Liver (tissue), 9 donors: ENCODE data around the gene DNMBP. TPM values are rescaled to one million over a fixed set of nuclear protein-coding genes. Genes with fewer than 3 reads are reported as not detected.
A peak's percentile ranks its signal among the peaks of the same experiment; 100 is the strongest.

Experiments
- DNase-seq: peaks from one replicate; pipeline ENCODE4 v3.0.0-alpha.2; 2017; ENCODE audit warnings: low spot score
- H3K27ac ChIP-seq, 2 donors: one replicate each; pipeline ENCODE4 v1.7.0; 2013; ENCODE audit warnings: inconsistent platforms in 2 of 2, low read length in 2 of 2, control low read depth in 1 of 2, low read depth in 1 of 2, mild to moderate bottlenecking in 1 of 2
- H3K27me3 ChIP-seq, 4 donors: one replicate each; pipeline versions ENCODE4 v1.6.1 to v1.7.0; 2013; ENCODE audit warnings: low read length in 3 of 4, inconsistent platforms in 1 of 4, mild to moderate bottlenecking in 1 of 4, moderate library complexity in 1 of 4; ENCODE audit not compliant: control insufficient read depth in 4 of 4, insufficient read depth in 4 of 4
- H3K36me3 ChIP-seq, 4 donors: one replicate each; pipeline versions ENCODE4 v1.6.1 to v1.7.0; 2013; ENCODE audit warnings: low read length in 3 of 4, mild to moderate bottlenecking in 3 of 4, low read depth in 1 of 4, moderate library complexity in 1 of 4; ENCODE audit not compliant: control insufficient read depth in 4 of 4, insufficient read depth in 3 of 4
- H3K4me1 ChIP-seq, 4 donors: one replicate each; pipeline versions ENCODE4 v1.6.1 to v1.7.0; 2013; ENCODE audit warnings: low read length in 3 of 4, mild to moderate bottlenecking in 3 of 4, moderate library complexity in 1 of 4; ENCODE audit not compliant: control insufficient read depth in 4 of 4, insufficient read depth in 4 of 4
- H3K4me3 ChIP-seq, 3 donors: one replicate each; pipeline versions ENCODE4 v1.6.1 to v1.7.0; 2013; ENCODE audit warnings: low read length in 3 of 3, control low read depth in 1 of 3, low read depth in 1 of 3, mild to moderate bottlenecking in 1 of 3
- H3K9ac ChIP-seq, 2 donors: one replicate each; pipeline ENCODE4 v1.7.0; 2013; ENCODE audit warnings: low read length in 2 of 2, mild to moderate bottlenecking in 2 of 2, moderate library complexity in 2 of 2, control low read depth in 1 of 2, low read depth in 1 of 2
- H3K9me3 ChIP-seq, 4 donors: one replicate each; pipeline versions ENCODE4 v1.6.1 to v1.7.0; 2013; ENCODE audit warnings: low read length in 3 of 4; ENCODE audit not compliant: control insufficient read depth in 4 of 4
- CTCF ChIP-seq: fragments of 150-350 bp; IDR thresholded peaks from 2 replicates; pipeline ENCODE4 v1.5.1; 2017; ENCODE audit warnings: improper control_type of control experiment, low read depth, low read length; ENCODE audit not compliant: missing input control
- FOXA2 ChIP-seq: IDR thresholded peaks from 2 replicates; pipeline ENCODE4 v1.6.1; 2016; ENCODE audit warnings: antibody characterized with exemption
- MAX ChIP-seq: IDR thresholded peaks from 2 replicates; pipeline ENCODE4 v1.6.1; 2016; ENCODE audit warnings: antibody characterized with exemption
- NR2F2 ChIP-seq: IDR thresholded peaks from 2 replicates; pipeline ENCODE4 v1.6.1; 2016; ENCODE audit warnings: antibody characterized with exemption
- TAF1 ChIP-seq: conservative IDR thresholded peaks from 2 replicates; pipeline ENCODE4 v1.6.1; 2016; ENCODE audit warnings: antibody characterized with exemption, mild to moderate bottlenecking
- WGBS: extraction: QIAGEN DNeasy Blood & Tissue Kit; methylation state at CpG from one replicate; pipeline ENCODE4 v1.1.7; 2013; 5-methylcytosine and 5-hydroxymethylcytosine counted together
- polyA plus RNA-seq, 2 donors: library from polyadenylated mRNA; stranded (reverse) in 1 of 2; unstranded in 1 of 2; fragments of 200-250 nt in 1 of 2; fragments of >200 nt in 1 of 2; fragmentation: Nextera tagmentation in 1 of 2; extraction: Ambion mirVana in 1 of 2; gene quantifications; one replicate each; pipeline versions ENCODE4 v1.2.1 to v1.2.3, GENCODE V29; 2013 to 2015
- total RNA-seq, 2 donors: library from RNA; depleted of rRNA; stranded (reverse); fragments of >200 nt; gene quantifications; one replicate each; pipeline ENCODE4 v1.2.3, GENCODE V29; 2014
- TF ChIP-seq, protein P1 (sequence below): IDR thresholded peaks from 2 replicates; pipeline ENCODE4 v1.6.1; 2016; ENCODE audit warnings: antibody characterized with exemption, mild to moderate bottlenecking
- TF ChIP-seq, protein P2 (sequence below): IDR thresholded peaks from 2 replicates; pipeline ENCODE4 v1.6.1; 2016; ENCODE audit warnings: antibody characterized with exemption
- TF ChIP-seq, protein P3 (sequence below): IDR thresholded peaks from 2 replicates; pipeline ENCODE4 v1.6.1; 2016; ENCODE audit warnings: antibody characterized with exemption
- donor health status: healthy.
- donor health status: healthy.
- donor health status: healthy.
- donor health status: healthy.
- donor health status: healthy.

DNMBP gene
- total and polyA plus RNA-seq, 4 donors, result 3.8 to 12.6 (median 5.3) TPM

- Histone ChIP-seq H3K36me3 (peaks cover 11 to 50% (median 26%) of the 10 kb centered on the region in 4 donors), H3K4me3 (no peak overlapping the region), H3K27ac (peak overlapping the region in 1 of 2 donors; percentile 33), H3K9me3 (no peaks in the 10 kb centered on the region), H3K4me1 (peaks cover 0 to 9% (median 0%) of the 10 kb centered on the region in 4 donors), H3K27me3 (no peaks in the 10 kb centered on the region), H3K9ac (no peak overlapping the region)
- no peak for DNase-seq
- WGBS, result 71% methylated on average over 3 of the region's 3 CpGs
- no peak for TF ChIP-seq CTCF
- no peak for TF ChIP-seq NR2F2
- no peak for TF ChIP-seq TAF1
- no peak for TF ChIP-seq MAX
Measured at GRCh38 chr10:100043796-100044195, 34.0 kb upstream of the DNMBP start.

DNA sequence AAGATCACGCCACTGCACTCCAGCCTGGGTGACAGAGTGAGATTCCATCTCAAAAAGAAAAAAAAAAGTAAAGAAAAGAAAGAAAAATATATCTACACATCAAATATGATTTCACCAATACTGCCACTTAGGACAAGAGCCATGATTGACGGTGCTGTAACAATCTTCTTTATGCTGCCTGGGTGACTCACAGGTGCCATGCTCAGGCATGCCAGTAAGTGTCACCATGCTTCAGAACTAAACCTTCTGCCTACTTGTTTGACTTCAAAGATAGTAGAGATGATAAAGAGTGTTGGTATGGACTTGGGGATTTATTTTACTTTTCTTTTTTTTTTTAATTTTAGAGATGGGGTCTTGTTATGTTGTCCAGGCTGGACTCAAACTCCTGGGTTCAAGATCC, 33.6 kb upstream of the DNMBP start:
- peaks cover 0 to 12% (median 0%) of the 10 kb centered on the region in 4 donors for H3K4me1 ChIP-seq
- H3K9me3 ChIP-seq, result no peaks in the 10 kb centered on the region
- WGBS, result 88% methylated on average over 2 of the region's 2 CpGs
- TF ChIP-seq, protein P1, sequence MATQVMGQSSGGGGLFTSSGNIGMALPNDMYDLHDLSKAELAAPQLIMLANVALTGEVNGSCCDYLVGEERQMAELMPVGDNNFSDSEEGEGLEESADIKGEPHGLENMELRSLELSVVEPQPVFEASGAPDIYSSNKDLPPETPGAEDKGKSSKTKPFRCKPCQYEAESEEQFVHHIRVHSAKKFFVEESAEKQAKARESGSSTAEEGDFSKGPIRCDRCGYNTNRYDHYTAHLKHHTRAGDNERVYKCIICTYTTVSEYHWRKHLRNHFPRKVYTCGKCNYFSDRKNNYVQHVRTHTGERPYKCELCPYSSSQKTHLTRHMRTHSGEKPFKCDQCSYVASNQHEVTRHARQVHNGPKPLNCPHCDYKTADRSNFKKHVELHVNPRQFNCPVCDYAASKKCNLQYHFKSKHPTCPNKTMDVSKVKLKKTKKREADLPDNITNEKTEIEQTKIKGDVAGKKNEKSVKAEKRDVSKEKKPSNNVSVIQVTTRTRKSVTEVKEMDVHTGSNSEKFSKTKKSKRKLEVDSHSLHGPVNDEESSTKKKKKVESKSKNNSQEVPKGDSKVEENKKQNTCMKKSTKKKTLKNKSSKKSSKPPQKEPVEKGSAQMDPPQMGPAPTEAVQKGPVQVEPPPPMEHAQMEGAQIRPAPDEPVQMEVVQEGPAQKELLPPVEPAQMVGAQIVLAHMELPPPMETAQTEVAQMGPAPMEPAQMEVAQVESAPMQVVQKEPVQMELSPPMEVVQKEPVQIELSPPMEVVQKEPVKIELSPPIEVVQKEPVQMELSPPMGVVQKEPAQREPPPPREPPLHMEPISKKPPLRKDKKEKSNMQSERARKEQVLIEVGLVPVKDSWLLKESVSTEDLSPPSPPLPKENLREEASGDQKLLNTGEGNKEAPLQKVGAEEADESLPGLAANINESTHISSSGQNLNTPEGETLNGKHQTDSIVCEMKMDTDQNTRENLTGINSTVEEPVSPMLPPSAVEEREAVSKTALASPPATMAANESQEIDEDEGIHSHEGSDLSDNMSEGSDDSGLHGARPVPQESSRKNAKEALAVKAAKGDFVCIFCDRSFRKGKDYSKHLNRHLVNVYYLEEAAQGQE, result no peak
- TF ChIP-seq, protein P2, sequence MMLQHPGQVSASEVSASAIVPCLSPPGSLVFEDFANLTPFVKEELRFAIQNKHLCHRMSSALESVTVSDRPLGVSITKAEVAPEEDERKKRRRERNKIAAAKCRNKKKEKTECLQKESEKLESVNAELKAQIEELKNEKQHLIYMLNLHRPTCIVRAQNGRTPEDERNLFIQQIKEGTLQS, result no peak
- no peak for TF ChIP-seq FOXA2
- TF ChIP-seq, protein P3, sequence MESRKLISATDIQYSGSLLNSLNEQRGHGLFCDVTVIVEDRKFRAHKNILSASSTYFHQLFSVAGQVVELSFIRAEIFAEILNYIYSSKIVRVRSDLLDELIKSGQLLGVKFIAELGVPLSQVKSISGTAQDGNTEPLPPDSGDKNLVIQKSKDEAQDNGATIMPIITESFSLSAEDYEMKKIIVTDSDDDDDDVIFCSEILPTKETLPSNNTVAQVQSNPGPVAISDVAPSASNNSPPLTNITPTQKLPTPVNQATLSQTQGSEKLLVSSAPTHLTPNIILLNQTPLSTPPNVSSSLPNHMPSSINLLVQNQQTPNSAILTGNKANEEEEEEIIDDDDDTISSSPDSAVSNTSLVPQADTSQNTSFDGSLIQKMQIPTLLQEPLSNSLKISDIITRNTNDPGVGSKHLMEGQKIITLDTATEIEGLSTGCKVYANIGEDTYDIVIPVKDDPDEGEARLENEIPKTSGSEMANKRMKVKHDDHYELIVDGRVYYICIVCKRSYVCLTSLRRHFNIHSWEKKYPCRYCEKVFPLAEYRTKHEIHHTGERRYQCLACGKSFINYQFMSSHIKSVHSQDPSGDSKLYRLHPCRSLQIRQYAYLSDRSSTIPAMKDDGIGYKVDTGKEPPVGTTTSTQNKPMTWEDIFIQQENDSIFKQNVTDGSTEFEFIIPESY, result no peak
- H3K9ac ChIP-seq, result no peak overlapping the region
- H3K4me3 ChIP-seq, result no peak overlapping the region
- H3K36me3 ChIP-seq, result peaks cover 11 to 46% (median 22%) of the 10 kb centered on the region in 4 donors
- H3K27ac ChIP-seq, result no peak overlapping the region
- no peaks in the 10 kb centered on the region for H3K27me3 ChIP-seq
- no peak for DNase-seq
